Endothelial cell of umbilical vein (primary cell): ENCODE data around the gene SKAP1. TPM values are rescaled to one million over a fixed set of nuclear protein-coding genes. Genes with fewer than 3 reads are reported as not detected.

Experiments used
- BruUV-seq: library from RNA; stranded (reverse); fragments of 400-500 nt; replicated peaks from 2 replicates; lab custom pipeline; 2021; lab: Mats Ljungman, UMichigan
- CTCF ChIA-PET: fragments of 300-600, 350-600 bp; sonication (Branson Sonifier 250); formaldehyde crosslinking; loops from one replicate; lab custom pipeline; 2021; ENCODE audit warnings: antibody characterized with exemption, inconsistent platforms; lab: Charles Lee
- POLR2A ChIA-PET: fragments of 300-600, 350-600 bp; sonication (Branson Sonifier 250); formaldehyde crosslinking; loops from one replicate; lab custom pipeline; 2021; ENCODE audit warnings: antibody characterized with exemption, inconsistent platforms; lab: Charles Lee
- DNase-seq: peaks from one replicate; pipeline ENCODE4 v3.0.0-alpha.2; 2011; ENCODE audit warnings: low read depth, low spot score
- FAIRE-seq: peaks from 2 replicates; lab custom pipeline; 2011; peaks lifted over from hg19 to GRCh38; lab: Jason Lieb, UNC
- H2AFZ ChIP-seq: 2 replicates; pipeline ENCODE4 v1.6.0; 2012; ENCODE audit warnings: low read depth, low read length, control low read depth, inconsistent platforms
- H3K27ac ChIP-seq: 2 replicates; pipeline ENCODE4 v1.5.1; 2011; ENCODE audit warnings: low read depth, mild to moderate bottlenecking, control low read depth, low read length, moderate library complexity; ENCODE audit not compliant: insufficient read depth
- H3K27me3 ChIP-seq, 2 experiments: 2 replicates each; pipeline versions ENCODE4 v1.6.0 to v1.6.1; 2011; ENCODE audit warnings: low read length in 2 of 2, mixed read lengths in 1 of 2; ENCODE audit not compliant: control insufficient read depth in 2 of 2, insufficient read depth in 2 of 2
- H3K36me3 ChIP-seq, 2 experiments: 2 replicates in 1 of 2; 3 replicates in 1 of 2; pipeline ENCODE4 v1.5.1; 2011; ENCODE audit warnings: low read length in 2 of 2, mild to moderate bottlenecking in 1 of 2, moderate library complexity in 1 of 2; ENCODE audit not compliant: control insufficient read depth in 2 of 2, insufficient read depth in 2 of 2; ENCODE audit errors: extremely low read depth in 1 of 2
- H3K4me1 ChIP-seq: 3 replicates; pipeline ENCODE4 v1.5.1; 2011; ENCODE audit warnings: mild to moderate bottlenecking, low read length; ENCODE audit not compliant: control insufficient read depth, insufficient read depth; ENCODE audit errors: extremely low read depth
- H3K4me2 ChIP-seq: 2 replicates; pipeline ENCODE4 v1.6.1; 2011; ENCODE audit warnings: low read length, control low read depth, mixed read lengths; ENCODE audit not compliant: insufficient read depth
- H3K4me3 ChIP-seq, 3 experiments: fragments of 200-600 bp in 1 of 3; sonication (generic), shearing (Covaris generic) in 1 of 3; replicated peaks in 1 of 3; 2 replicates each; pipeline ENCODE4 v1.5.1; 2011 to 2016; ENCODE audit warnings: control low read depth in 3 of 3, low read length in 3 of 3, mild to moderate bottlenecking in 2 of 3, inconsistent platforms in 1 of 3, low read depth in 1 of 3, moderate library complexity in 1 of 3; ENCODE audit not compliant: insufficient read depth in 1 of 3
- H3K79me2 ChIP-seq: 2 replicates; pipeline ENCODE4 v1.6.0; 2012; ENCODE audit warnings: low read length, inconsistent platforms; ENCODE audit not compliant: control insufficient read depth, insufficient read depth
- H3K9ac ChIP-seq: replicated peaks from 2 replicates; pipeline ENCODE3; 2011; ENCODE audit warnings: low read length, control low read depth; ENCODE audit not compliant: insufficient read depth; ENCODE audit errors: extremely low read depth
- H3K9me1 ChIP-seq: replicated peaks from 3 replicates; pipeline ENCODE4 v1.6.0; 2011; ENCODE audit warnings: mild to moderate bottlenecking, low read length; ENCODE audit not compliant: control insufficient read depth, insufficient read depth; ENCODE audit errors: extremely low read depth
- H3K9me3 ChIP-seq: replicated peaks from 2 replicates; pipeline ENCODE4 v1.5.1; 2012; ENCODE audit warnings: low read length, inconsistent platforms; ENCODE audit not compliant: control insufficient read depth, insufficient read depth
- H4K20me1 ChIP-seq: replicated peaks from 2 replicates; pipeline ENCODE3; 2011; ENCODE audit warnings: mild to moderate bottlenecking, low read length; ENCODE audit not compliant: control insufficient read depth, insufficient read depth; ENCODE audit errors: extremely low read depth
- CTCF ChIP-seq, 2 donors: IDR thresholded peaks; 1 replicate in 1 of 2; 2 replicates in 1 of 2; pipeline ENCODE4 v1.5.1; 2011; ENCODE audit warnings: low read length in 2 of 2, mild to moderate bottlenecking in 2 of 2, moderate library complexity in 2 of 2, control low read depth in 1 of 2, inconsistent platforms in 1 of 2, low read depth in 1 of 2; ENCODE audit not compliant: insufficient read depth in 1 of 2; ENCODE audit errors: extremely low read depth in 1 of 2
- EZH2 ChIP-seq: IDR thresholded peaks from 2 replicates; pipeline ENCODE4 v1.6.1; 2012; ENCODE audit warnings: borderline replicate concordance, low read depth, mild to moderate bottlenecking, moderate library complexity, low read length, inconsistent platforms; ENCODE audit not compliant: severe bottlenecking
- FOS ChIP-seq: IDR thresholded peaks from 2 replicates; pipeline ENCODE4 v1.6.1; 2011; ENCODE audit warnings: mild to moderate bottlenecking, low read length, moderate library complexity, borderline replicate concordance; ENCODE audit not compliant: insufficient read depth
- GATA2 ChIP-seq: IDR thresholded peaks from 2 replicates; pipeline ENCODE4 v1.7.0; 2011; ENCODE audit warnings: low read depth, mild to moderate bottlenecking, moderate library complexity, mixed read lengths, low read length; ENCODE audit not compliant: insufficient read length, insufficient read depth
- JUN ChIP-seq: IDR thresholded peaks from 2 replicates; pipeline ENCODE4 v1.6.1; 2011; ENCODE audit warnings: borderline replicate concordance, low read depth; ENCODE audit not compliant: insufficient read length, insufficient read depth
- MAX ChIP-seq: IDR thresholded peaks from 2 replicates; pipeline ENCODE4 v1.6.1; 2011; ENCODE audit not compliant: insufficient read depth, insufficient read length
- MYC ChIP-seq: IDR thresholded peaks from one replicate; pipeline ENCODE4 v1.6.1; 2011; ENCODE audit warnings: mild to moderate bottlenecking, low read depth, low read length
- POLR2A ChIP-seq: IDR thresholded peaks from 2 replicates; pipeline ENCODE4 v1.6.1; 2012; ENCODE audit warnings: low read depth, mild to moderate bottlenecking, control low read depth, low read length
- POLR2AphosphoS5 ChIP-seq: IDR thresholded peaks from 2 replicates; pipeline ENCODE4 v1.6.1; 2012; ENCODE audit warnings: low read depth, mild to moderate bottlenecking, control low read depth, low read length, moderate library complexity; ENCODE audit not compliant: insufficient read depth
- dilution Hi-C: fragments of 300-500 bp; cut with MboI; formaldehyde crosslinking; loops from one replicate; pipeline ENCODE4 v1.15.0; 2019; ENCODE audit warnings: low sequenced_read_pairs; ENCODE audit not compliant: extremely low pct_ligation_motif_present
- intact Hi-C: fragments of 100-400 bp; cut with micrococcal nuclease; formaldehyde crosslinking; loops from one replicate; pipeline ENCODE4 v1.10.0; 2022
- polyA plus RNA-seq, 4 experiments: library from polyadenylated mRNA; depleted of rRNA in 3 of 4; stranded (reverse) in 3 of 4; unstranded in 1 of 4; fragments of >200 nt; gene quantifications; 2 replicates each; pipeline versions ENCODE4 v1.2.1 to v1.2.3, GENCODE V29; 2011 to 2012; ENCODE audit warnings: missing spikeins in 1 of 4
- total RNA-seq: library from RNA; stranded (reverse); gene quantifications from 2 replicates; pipeline ENCODE4 v1.2.3, GENCODE V29; 2021

SKAP1 gene
- total and polyA plus RNA-seq, 2 donors (not counting 3 experiments of a cell fraction or from before 2014, with no cell fraction given) = 0.75 TPM; not detected in 1

- DNase-seq (no peak), FAIRE-seq (no peak)
- Histone ChIP-seq H3K9ac (no peak overlapping the region), H3K4me2 (no peak overlapping the region), H3K9me1 (no peaks in the 10 kb centered on the region), H3K27me3 (no peaks in the 10 kb centered on the region), H3K36me3 (no peaks in the 10 kb centered on the region), H3K9me3 (no peaks in the 10 kb centered on the region), H3K27ac (no peak overlapping the region), H3K4me3 (no peak overlapping the region), H3K4me1 (peaks cover 11% of the 10 kb centered on the region), H4K20me1 (no peaks in the 10 kb centered on the region), H3K79me2 (no peaks in the 10 kb centered on the region), H2AFZ (no peak overlapping the region)
- dilution Hi-C loops = no loop called here
- POLR2A ChIA-PET = no interaction called here
- TF ChIP-seq FOS (no peak), POLR2AphosphoS5 (no peak), EZH2 (no peak), MYC (no peak), GATA2 (no peak), MAX (no peak), JUN (no peak), CTCF (IDR thresholded peaks at IDR 0.05; ENCODE audit: extremely low read depth in 1 of 2, insufficient read depth in 1 of 2, low read depth in 1 of 2, low read length in 2 of 2) (no peak), POLR2A (no peak)
- intact Hi-C loops = loop anchor here (2.0 kb wide), 1 partner anchor 14 kb away; no protein-coding TSS in a partner anchor
- no TSS peak for BruUV-seq
- CTCF ChIA-PET = interaction anchor here (1.2 to 13.7 kb wide), 11 partner anchors 8 to 199 kb away, joined by 3 to 289 read pairs (median 25); no protein-coding TSS in a partner anchor
These were observed 171.7 kb downstream of the SKAP1 start for GRCh38 chr17:48258331-48258730.
